Measurements from ENCODE around the gene MRGPRX4. TPM values are rescaled to one million over a fixed set of nuclear protein-coding genes. Genes with fewer than 3 reads are reported as not detected.

The MRGPRX4 gene
- total and polyA plus RNA-seq, 2 of the 4 experiments (the other 2 are of a cell fraction), result 0.05 TPM; not detected in 1

DNA sequence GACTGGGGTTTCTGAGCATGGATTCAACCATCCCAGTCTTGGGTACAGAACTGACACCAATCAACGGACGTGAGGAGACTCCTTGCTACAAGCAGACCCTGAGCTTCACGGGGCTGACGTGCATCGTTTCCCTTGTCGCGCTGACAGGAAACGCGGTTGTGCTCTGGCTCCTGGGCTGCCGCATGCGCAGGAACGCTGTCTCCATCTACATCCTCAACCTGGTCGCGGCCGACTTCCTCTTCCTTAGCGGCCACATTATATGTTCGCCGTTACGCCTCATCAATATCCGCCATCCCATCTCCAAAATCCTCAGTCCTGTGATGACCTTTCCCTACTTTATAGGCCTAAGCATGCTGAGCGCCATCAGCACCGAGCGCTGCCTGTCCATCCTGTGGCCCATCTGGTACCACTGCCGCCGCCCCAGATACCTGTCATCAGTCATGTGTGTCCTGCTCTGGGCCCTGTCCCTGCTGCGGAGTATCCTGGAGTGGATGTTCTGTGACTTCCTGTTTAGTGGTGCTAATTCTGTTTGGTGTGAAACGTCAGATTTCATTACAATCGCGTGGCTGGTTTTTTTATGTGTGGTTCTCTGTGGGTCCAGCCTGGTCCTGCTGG lies 35.3 kb upstream of the MRGPRX4 start:
- Histone ChIP-seq H2AK5ac (ENCODE audit: low read depth, low read length) (no peak overlapping the region), H3K56ac (ENCODE audit: extremely low read depth, insufficient read depth, low read length) (no peak overlapping the region), H3K4ac (ENCODE audit: low read depth, low read length) (no peak overlapping the region), H2BK5ac (ENCODE audit: low read depth, low read length, poor library complexity, severe bottlenecking) (no peak overlapping the region), H4K91ac (ENCODE audit: insufficient read depth, low read depth, low read length) (no peak overlapping the region), H3K9me1 (ENCODE audit: insufficient read depth, low read length) (no peaks in the 10 kb centered on the region), H2AK9ac (replicated peaks; ENCODE audit: low read depth, low read length, poor library complexity) (no peak overlapping the region), H4K20me1 (ENCODE audit: insufficient read depth, low read length) (no peaks in the 10 kb centered on the region), H2BK120ac (ENCODE audit: low read depth, low read length) (no peak overlapping the region), H3K9me3 (ENCODE audit: control insufficient read depth, insufficient read depth, low read length) (no peaks in the 10 kb centered on the region), H3K4me2 (ENCODE audit: low read depth, low read length) (no peak overlapping the region), H3K36me3 (ENCODE audit: control insufficient read depth, insufficient read depth, low read length) (no peaks in the 10 kb centered on the region), H3K18ac (ENCODE audit: low read depth, low read length) (no peak overlapping the region), H3K27ac (ENCODE audit: insufficient read depth, low read length) (no peak overlapping the region), H3K27me3 (ENCODE audit: control insufficient read depth, insufficient read depth, low read length) (no peaks in the 10 kb centered on the region; the same call in 1 of the 2 replicates), H4K8ac (ENCODE audit: low read depth in 2 of 2, low read length in 2 of 2) (no peak overlapping the region), H2AFZ (replicated peaks; ENCODE audit: low read length, poor library complexity) (no peak overlapping the region), H3K23ac (ENCODE audit: low read depth, low read length) (no peak overlapping the region), H3K4me1 (ENCODE audit: control insufficient read depth, insufficient read depth, low read length) (no peaks in the 10 kb centered on the region), H4K5ac (ENCODE audit: low read depth, low read length) (no peak overlapping the region), H3K9ac (ENCODE audit: low read depth, low read length) (no peak overlapping the region), H2BK15ac (ENCODE audit: low read depth, low read length) (no peak overlapping the region), H3K4me3 (ENCODE audit: insufficient read depth, low read depth, low read length) (no peak overlapping the region), H3K79me1 (ENCODE audit: low read depth in 1 of 2, low read length in 2 of 2) (no peaks in the 10 kb centered on the region), H3K14ac (replicated peaks; ENCODE audit: low read depth, low read length) (no peak overlapping the region), H2BK20ac (ENCODE audit: low read depth, low read length) (no peak overlapping the region)
- dilution Hi-C loops (cut with HindIII; ENCODE audit: low sequenced_read_pairs, unreplicated experiment), result no loop called here
- no peak for ATAC-seq (ENCODE audit: low read depth)
- in situ Hi-C loops (cut with MboI; ENCODE audit: low sequenced_read_pairs), result no loop called here
- no peak for TF ChIP-seq RCOR1 (IDR thresholded peaks at IDR 0.05; ENCODE audit: insufficient replicate concordance, low read length)
- no peak for TF ChIP-seq CHD1 (IDR thresholded peaks at IDR 0.05; ENCODE audit: low read depth, low read length)
- no peak for TF ChIP-seq RAD21 (IDR thresholded peaks at IDR 0.05; ENCODE audit: low read length)
- TF ChIP-seq MAZ (IDR thresholded peaks at IDR 0.05; ENCODE audit: borderline replicate concordance, low read depth, low read length), result no peak
- TF ChIP-seq MAFK (IDR thresholded peaks at IDR 0.05; ENCODE audit: low read depth, low read length), result no peak
- no peak for TF ChIP-seq CEBPB (IDR thresholded peaks at IDR 0.05; ENCODE audit: low read depth, low read length)
- TF ChIP-seq BHLHE40 (IDR thresholded peaks at IDR 0.05; ENCODE audit: low read depth, low read length), result no peak
- TF ChIP-seq, protein P1, sequence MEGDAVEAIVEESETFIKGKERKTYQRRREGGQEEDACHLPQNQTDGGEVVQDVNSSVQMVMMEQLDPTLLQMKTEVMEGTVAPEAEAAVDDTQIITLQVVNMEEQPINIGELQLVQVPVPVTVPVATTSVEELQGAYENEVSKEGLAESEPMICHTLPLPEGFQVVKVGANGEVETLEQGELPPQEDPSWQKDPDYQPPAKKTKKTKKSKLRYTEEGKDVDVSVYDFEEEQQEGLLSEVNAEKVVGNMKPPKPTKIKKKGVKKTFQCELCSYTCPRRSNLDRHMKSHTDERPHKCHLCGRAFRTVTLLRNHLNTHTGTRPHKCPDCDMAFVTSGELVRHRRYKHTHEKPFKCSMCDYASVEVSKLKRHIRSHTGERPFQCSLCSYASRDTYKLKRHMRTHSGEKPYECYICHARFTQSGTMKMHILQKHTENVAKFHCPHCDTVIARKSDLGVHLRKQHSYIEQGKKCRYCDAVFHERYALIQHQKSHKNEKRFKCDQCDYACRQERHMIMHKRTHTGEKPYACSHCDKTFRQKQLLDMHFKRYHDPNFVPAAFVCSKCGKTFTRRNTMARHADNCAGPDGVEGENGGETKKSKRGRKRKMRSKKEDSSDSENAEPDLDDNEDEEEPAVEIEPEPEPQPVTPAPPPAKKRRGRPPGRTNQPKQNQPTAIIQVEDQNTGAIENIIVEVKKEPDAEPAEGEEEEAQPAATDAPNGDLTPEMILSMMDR (conservative IDR thresholded peaks at IDR 0.05; ENCODE audit: low read depth, low read length), result no peak
- TF ChIP-seq, protein P2, sequence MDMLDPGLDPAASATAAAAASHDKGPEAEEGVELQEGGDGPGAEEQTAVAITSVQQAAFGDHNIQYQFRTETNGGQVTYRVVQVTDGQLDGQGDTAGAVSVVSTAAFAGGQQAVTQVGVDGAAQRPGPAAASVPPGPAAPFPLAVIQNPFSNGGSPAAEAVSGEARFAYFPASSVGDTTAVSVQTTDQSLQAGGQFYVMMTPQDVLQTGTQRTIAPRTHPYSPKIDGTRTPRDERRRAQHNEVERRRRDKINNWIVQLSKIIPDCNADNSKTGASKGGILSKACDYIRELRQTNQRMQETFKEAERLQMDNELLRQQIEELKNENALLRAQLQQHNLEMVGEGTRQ (IDR thresholded peaks at IDR 0.05; ENCODE audit: low read depth, low read length), result no peak
- no peak for TF ChIP-seq RFX5 (IDR thresholded peaks at IDR 0.05; ENCODE audit: low read depth, low read length)
- TF ChIP-seq, protein P3, sequence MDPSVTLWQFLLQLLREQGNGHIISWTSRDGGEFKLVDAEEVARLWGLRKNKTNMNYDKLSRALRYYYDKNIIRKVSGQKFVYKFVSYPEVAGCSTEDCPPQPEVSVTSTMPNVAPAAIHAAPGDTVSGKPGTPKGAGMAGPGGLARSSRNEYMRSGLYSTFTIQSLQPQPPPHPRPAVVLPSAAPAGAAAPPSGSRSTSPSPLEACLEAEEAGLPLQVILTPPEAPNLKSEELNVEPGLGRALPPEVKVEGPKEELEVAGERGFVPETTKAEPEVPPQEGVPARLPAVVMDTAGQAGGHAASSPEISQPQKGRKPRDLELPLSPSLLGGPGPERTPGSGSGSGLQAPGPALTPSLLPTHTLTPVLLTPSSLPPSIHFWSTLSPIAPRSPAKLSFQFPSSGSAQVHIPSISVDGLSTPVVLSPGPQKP (IDR thresholded peaks at IDR 0.05; ENCODE audit: borderline replicate concordance, low read depth, low read length), result no peak
- no peak for TF ChIP-seq SMC3 (IDR thresholded peaks at IDR 0.05; ENCODE audit: low read depth, low read length)
- no peak for TF ChIP-seq POLR2A (IDR thresholded peaks at IDR 0.05; ENCODE audit: low read depth, low read length)
- POLR2A ChIA-PET (ENCODE audit: unreplicated experiment), result no interaction called here
- WGBS, 2 experiments (ENCODE audit: extremely low coverage in 2 of 2, insufficient read length in 1 of 2), result 87% methylated on average over 12 of the region's 29 CpGs; no CpG with 5 or more reads in 1 of the 2 experiments
- CTCF ChIA-PET, result no interaction called here
- intact Hi-C loops (cut with micrococcal nuclease), result no loop called here
- no TSS peak for BruUV-seq (replicated peaks)
- no peak for DNase-seq
